ENCODE measurements around the gene PGM2.
"Not testable (repeated sequence)": the region's sequence is repeated elsewhere in the genome, so short reads cannot be mapped to it uniquely, and the experiment has no call there.

Gene PGM2

DNA sequence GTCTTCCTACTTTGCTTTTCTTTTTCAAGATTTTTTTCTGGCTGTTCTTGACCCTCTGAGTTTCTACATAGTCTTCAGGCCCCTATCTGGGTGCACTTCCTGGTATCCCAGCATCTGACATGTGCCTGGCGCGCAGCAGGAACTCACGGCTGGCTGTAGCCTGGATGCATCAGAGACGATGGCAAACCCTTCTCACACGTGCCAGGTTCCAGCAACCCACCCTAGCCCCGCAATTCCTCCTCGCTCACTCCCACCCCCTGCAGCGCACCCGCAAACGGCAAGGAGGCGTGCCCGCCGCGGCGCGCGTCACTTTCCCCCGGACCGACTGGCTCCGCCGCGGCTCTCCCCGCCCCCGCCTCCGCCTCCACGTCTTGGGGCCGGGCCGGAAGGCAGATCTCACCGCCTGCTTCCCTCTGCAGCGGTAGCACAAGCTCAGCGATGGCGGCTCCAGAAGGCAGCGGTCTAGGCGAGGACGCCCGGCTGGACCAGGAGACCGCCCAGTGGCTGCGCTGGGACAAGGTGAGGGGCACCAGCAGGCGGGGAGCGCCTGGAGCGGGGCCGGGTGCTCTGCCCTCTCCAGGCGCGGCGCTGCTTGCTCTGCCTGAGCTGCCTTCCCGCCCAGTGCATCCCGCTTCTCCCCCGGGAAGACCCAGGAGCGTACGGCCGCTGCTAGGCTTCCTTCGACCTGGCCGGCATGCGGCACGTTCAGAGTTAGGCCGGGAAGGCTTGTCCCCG, at the start of gene PGM2:
Gene PGM2 (plus strand): TSS at position 392 of the 735 bp plus-strand sequence. CDS start 47 bp downstream, at position 439.
- TF ChIP-seq CTCF (IDR thresholded peaks at IDR 0.05; ENCODE audit: extremely low read depth, insufficient read depth, missing control alignments): no peak

DNA sequence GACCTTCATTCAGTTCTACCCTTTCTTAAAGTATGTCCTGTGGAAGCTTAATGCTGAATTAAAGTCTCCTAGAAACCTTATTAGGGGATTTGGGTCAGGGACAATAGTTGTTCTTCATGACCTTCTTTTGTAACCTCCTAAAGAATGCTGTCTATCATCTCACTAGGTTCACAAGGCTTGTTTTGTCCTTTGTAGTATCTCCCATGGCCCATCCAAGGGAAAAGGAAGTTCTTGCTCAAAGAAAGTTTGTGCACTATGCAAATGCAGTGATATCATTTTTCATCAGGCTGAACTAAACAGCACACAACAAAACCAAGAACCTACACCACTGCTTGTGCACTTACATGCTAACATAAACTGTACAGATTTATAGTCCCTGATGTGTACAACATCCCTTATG, 46.6 kb upstream of the PGM2 start:
- TF ChIP-seq CTCF (IDR thresholded peaks at IDR 0.05; ENCODE audit: extremely low read depth, insufficient read depth, missing control alignments): no peak
- in situ Hi-C loops (cut with MboI; ENCODE audit: low pct_unique_long_range_greater_than_20kb, low sequenced_read_pairs, unreplicated experiment): loop anchor here (10.0 kb wide), 1 partner anchor 185 kb away; no protein-coding TSS in a partner anchor
- no peak for DNase-seq (ENCODE audit: low spot score)

More for the DNA sequence above, at the start of gene PGM2:
- in situ Hi-C loops (cut with MboI; ENCODE audit: low pct_unique_long_range_greater_than_20kb, low sequenced_read_pairs, unreplicated experiment): no loop called here
- DNase-seq (ENCODE audit: low spot score): peak; percentile 94

GRCh38 chr4:37780444-37781130, 45.9 kb upstream of the PGM2 start:
- in situ Hi-C loops (cut with MboI; ENCODE audit: low pct_unique_long_range_greater_than_20kb, low sequenced_read_pairs, unreplicated experiment): no loop called here
- no peak for DNase-seq (ENCODE audit: low spot score)
- TF ChIP-seq CTCF (IDR thresholded peaks at IDR 0.05; ENCODE audit: extremely low read depth, insufficient read depth, missing control alignments): peak; percentile 26

DNA sequence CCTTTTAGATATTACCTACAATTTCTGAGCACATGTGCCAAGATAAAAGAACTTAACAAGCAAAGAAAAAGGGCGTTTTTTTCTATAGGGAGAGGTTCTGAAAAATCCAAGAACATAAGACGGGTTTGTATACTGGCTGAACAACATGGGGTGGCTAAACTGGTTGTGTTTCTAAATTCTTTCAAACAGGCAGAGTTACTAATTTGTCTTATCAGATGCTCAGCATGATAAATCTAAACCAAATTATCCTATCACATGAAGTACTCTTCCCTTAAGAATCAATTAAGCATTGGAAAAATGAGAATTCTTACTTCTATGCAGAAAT, 45.4 kb upstream of the PGM2 start:
- no peak for TF ChIP-seq CTCF (IDR thresholded peaks at IDR 0.05; ENCODE audit: extremely low read depth, insufficient read depth, missing control alignments)
- in situ Hi-C loops (cut with MboI; ENCODE audit: low pct_unique_long_range_greater_than_20kb, low sequenced_read_pairs, unreplicated experiment): no loop called here
- DNase-seq (ENCODE audit: low spot score): no peak

DNA sequence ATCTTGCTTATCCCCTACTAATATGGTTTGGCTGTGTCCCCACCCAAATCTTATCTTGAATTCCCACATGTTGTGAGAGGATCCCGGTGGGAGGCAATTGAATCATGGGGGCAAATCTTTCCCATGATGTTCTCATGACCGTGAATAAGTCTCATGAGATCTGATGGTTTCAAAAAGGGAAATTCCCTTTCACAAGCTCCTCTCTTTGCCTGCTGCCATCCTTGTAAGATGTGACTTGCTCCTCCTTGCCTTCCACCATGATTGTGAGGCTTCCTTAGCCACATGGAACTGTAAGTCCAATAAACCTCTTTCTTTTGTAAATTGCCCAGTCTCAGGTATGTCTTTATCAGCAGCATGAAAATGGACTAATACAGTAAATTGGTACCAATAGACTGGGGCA, 40.2 kb upstream of the PGM2 start:
- DNase-seq (ENCODE audit: low spot score); in situ Hi-C loops (cut with MboI; ENCODE audit: low pct_unique_long_range_greater_than_20kb, low sequenced_read_pairs, unreplicated experiment): not testable (repeated sequence)

GRCh38 chr4:37787883-37788460, 38.5 kb upstream of the PGM2 start:
- DNase-seq (ENCODE audit: low spot score); in situ Hi-C loops (cut with MboI; ENCODE audit: low pct_unique_long_range_greater_than_20kb, low sequenced_read_pairs, unreplicated experiment): not testable (repeated sequence)

DNA sequence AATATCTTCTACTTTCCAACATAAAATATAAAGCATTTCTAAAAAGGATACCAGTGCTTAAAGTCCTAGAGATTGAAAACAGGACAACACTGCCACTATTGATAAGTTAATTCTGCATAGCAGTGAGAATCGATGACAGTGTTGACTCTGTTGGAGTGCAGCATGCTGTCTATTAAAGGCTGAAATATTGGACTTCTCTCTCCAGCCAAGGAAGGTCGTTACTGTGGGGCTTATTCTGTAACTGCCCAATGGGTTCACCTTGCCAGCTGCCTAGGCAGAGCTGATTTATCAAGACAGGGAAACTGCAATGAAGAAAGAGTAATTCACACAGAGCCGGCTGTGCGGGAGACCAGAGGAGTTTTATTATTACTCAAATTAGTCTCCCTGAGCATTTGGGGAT, 37.7 kb upstream of the PGM2 start:
- in situ Hi-C loops (cut with MboI; ENCODE audit: low pct_unique_long_range_greater_than_20kb, low sequenced_read_pairs, unreplicated experiment): no loop called here
- TF ChIP-seq CTCF (IDR thresholded peaks at IDR 0.05; ENCODE audit: extremely low read depth, insufficient read depth, missing control alignments): no peak
- no peak for DNase-seq (ENCODE audit: low spot score)

Measured in GM13977 (cell line).